NCI-H774 (cell line): Measurements from ENCODE around the gene PLA2G4F.

Experiments
- DNase-seq: peaks from one replicate; lab custom pipeline; 2025; lab: John Stamatoyannopoulos, UW

The PLA2G4F gene, protein sequence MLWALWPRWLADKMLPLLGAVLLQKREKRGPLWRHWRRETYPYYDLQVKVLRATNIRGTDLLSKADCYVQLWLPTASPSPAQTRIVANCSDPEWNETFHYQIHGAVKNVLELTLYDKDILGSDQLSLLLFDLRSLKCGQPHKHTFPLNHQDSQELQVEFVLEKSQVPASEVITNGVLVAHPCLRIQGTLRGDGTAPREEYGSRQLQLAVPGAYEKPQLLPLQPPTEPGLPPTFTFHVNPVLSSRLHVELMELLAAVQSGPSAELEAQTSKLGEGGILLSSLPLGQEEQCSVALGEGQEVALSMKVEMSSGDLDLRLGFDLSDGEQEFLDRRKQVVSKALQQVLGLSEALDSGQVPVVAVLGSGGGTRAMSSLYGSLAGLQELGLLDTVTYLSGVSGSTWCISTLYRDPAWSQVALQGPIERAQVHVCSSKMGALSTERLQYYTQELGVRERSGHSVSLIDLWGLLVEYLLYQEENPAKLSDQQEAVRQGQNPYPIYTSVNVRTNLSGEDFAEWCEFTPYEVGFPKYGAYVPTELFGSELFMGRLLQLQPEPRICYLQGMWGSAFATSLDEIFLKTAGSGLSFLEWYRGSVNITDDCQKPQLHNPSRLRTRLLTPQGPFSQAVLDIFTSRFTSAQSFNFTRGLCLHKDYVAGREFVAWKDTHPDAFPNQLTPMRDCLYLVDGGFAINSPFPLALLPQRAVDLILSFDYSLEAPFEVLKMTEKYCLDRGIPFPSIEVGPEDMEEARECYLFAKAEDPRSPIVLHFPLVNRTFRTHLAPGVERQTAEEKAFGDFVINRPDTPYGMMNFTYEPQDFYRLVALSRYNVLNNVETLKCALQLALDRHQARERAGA

DNA sequence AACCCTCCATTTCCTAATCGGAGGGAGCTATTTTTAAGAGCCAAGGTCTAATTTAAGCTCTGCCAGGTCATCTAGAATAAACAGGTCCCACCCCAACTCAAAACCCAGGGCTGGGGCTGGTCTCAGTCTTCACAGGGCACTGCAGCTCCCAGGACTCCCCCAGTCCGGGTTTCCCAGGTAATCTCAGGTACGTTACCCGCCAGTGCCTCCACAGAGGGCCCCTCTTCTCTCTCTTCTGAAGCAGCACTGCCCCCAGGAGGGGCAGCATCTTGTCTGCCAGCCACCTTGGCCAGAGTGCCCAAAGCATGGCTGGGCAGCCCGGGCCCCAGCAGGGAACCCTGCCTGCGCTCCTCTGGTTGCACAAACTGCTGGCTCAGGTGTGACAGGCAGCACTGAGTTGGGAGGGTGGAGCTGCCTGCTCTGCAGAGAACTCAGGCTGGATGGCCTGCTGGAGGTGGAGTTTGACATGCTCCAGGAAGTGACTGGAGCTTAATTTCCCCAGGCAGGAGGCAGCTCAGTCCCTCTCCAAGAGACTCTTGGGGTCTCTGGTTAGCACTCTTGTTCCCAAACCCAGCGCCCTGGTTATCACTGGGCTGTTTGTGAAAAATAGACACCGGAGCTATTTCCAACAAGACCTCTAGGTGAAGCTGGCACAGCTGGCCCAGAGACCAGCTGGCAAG, at the start of gene PLA2G4F:
PLA2G4F (minus strand) TSS at position 394 of the 680 bp plus-strand sequence; CDS start at position 307, 87 bp downstream.
- DNase-seq = peak; percentile 37

DNA sequence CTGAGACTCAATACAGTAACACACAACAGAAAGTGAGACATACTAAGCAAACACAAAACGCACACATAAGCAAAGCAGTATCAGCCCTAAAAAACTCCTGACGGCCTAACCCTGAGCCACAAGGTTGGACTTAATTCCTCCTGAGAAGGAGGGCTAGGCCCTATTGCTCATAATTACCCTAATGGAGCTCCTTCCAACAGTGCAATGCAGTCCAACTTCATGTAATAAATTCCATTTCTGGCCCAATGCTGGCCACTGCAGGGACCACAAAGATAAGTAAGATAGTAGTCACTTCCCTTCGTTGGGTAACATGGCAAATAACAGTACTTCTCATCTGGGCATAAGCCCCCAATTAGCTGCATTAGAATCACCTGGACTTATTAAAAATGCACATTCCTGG, 47.5 kb upstream of the PLA2G4F start:
- DNase-seq = no peak

GRCh38 chr15:42202653-42203052, 46.2 kb upstream of the PLA2G4F start:
- DNase-seq = no peak

- DNase-seq = no peak
These were observed 45.4 kb upstream of the PLA2G4F start for GRCh38 chr15:42201801-42202200.

- no peak for DNase-seq
These were observed 42.7 kb upstream of the PLA2G4F start for GRCh38 chr15:42199126-42199525.

DNA sequence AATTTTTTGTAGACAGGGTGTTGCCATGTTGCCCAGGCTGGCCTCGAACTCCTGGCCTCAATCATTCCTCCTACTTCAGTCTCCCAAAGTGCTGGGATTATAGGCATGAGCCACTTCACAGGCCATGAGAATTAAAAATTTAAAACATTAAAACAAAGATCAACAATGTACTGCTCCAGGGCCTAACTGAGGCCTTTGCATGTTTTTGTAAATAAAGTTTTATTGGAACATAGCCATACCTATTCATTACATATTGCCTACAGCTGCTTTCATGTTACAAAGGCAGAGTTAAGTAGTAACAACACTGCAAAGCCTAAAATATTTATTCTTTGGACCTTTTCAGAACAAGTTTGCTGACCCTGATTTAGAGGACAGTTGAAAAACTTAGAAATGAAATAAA, 42.1 kb upstream of the PLA2G4F start:
- DNase-seq = no peak

- DNase-seq = no peak
These were observed 38.1 kb upstream of the PLA2G4F start for GRCh38 chr15:42194513-42194912.

GRCh38 chr15:42193383-42193782, 36.9 kb upstream of the PLA2G4F start:
- DNase-seq = no peak

GRCh38 chr15:42191610-42192346, 35.3 kb upstream of the PLA2G4F start:
- DNase-seq = no peak

DNA sequence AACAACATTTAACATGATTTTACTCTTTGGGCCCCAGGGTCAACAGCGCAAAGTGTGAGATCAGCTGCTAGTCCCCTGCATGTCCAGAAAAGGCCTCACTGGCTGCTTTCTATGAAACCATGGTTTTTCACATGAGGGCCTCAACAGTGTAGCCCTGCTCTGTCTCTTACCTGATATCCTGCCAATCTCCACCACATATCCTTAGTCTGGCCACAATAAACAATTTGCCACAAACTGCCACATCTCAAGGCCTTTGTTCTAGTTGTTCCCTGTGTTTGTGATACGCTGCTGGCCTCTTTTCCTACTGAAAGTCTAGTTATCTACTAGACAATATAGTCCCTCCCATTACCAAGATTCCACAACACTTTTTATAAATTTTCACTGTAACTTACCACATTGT, 33.9 kb upstream of the PLA2G4F start:
- DNase-seq = no peak

DNA sequence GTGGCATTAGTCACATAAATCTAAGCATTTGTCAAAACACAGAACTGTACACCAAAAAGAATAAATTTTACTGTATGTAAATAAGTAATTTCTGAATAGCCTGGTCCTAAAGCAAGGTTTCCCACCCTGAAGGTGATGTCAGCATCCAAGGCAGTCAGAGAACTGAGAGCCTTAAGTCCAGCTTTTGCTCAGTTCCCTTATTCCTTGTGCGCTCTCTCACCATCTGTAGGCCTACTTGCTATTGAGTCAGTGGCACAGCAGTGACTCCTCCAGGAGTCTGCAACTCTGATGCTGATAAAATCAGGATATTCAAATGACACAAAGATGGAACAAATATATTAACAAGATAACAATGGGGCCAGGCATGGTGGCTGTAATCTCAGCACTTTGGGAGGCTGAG, 29.4 kb upstream of the PLA2G4F start:
- no peak for DNase-seq

GRCh38 chr15:42184736-42185135, 28.3 kb upstream of the PLA2G4F start:
- DNase-seq = no peak

GRCh38 chr15:42184296-42184695, 27.9 kb upstream of the PLA2G4F start:
- no peak for DNase-seq

DNA sequence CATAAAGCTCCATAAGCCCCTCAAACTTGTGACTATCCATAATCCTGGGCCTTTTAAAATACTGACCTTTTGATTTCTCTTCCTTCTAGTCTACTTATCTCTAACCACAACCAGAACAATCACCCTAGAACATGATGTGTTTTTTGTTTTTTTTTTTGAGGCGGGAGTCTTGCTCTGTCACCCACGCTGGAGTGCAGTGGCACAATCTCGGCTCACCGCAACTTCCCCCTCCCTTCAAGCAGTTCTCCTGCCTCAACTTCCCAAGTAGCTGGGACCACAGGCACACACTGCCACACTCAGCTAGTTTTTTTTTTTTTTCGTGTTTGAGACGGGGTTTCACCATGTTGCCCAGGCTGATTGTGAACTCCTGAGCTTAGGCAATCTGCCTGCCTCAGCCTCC, 26.5 kb upstream of the PLA2G4F start:
- DNase-seq = no peak

- no peak for DNase-seq
These were observed 26.0 kb upstream of the PLA2G4F start for GRCh38 chr15:42182328-42182886.

GRCh38 chr15:42178056-42178455, 21.6 kb upstream of the PLA2G4F start:
- no peak for DNase-seq

DNA sequence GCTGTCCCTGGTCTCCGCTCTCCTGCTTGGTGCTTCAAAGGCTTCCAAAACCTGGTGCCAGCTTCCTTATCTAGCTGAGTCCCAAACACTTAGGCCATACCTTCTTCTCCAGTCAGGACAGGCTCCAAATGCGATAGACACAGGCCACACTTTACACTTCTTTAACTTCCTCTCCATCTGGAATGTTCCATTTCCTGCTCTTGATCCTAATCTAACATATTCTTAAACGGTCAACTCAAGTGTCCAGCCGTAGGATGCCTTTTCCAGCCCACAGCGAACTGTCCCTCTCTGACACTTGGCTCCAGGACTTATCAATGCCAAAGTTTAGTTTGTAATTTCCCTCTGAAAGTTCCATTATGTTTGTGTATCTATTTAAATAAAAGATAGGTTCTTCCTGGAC, 19.2 kb upstream of the PLA2G4F start:
- no peak for DNase-seq

GRCh38 chr15:42172475-42172874, 16.0 kb upstream of the PLA2G4F start:
- DNase-seq = no peak

- no peak for DNase-seq
These were observed 15.4 kb upstream of the PLA2G4F start for GRCh38 chr15:42171795-42172194.

DNA sequence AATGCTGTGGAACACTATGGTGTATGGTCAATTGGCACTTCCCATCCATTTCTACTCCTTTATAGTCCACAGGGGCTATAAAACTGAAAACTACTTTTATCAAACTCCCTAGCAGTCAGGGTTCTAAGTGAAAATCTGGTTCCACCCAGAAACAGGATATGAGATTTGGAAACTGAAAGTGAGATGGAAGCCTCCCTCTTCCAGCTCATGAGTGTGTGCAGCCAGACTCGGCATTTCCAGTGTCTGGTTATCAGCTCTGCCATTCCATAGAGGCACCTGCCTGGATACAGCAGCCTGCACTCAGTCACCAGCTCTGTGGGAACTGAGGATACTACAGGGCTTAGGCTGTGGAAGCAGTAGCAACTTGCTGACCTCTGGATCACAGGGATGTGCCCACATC, 14.7 kb upstream of the PLA2G4F start:
- no peak for DNase-seq

DNA sequence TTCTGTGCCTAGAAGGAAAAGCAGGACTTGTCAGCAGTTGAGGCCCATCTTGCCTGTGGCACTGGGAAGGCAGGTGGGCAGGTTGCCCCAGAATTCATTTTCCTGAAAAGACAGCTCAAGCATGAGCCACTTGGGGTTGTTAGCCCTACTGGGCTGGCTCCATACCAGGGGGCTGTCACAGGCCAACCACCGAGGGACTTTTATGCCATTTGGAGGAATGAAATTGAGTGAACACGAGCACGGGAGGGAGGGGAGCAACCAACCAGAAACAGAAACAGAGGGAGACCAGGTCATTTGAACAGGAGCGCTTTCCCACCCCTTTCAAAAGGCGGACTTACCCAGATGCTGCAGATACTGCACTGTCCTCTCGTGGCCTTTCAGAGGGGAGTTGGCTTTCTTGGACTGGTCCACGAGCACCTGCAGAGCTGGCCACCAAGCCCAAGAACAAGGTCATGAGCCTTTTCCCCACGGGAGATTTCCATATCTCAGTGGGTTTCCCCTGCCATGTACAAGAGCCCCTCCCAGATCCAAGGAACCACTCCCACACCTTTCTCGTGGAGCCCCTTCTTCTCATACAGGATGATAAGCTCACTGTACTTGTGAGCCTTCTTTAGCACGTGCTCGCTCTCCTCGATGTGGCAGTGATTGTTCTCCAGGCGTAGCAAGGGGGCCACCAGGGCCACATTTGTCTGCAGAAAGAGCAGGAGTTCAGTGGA, 9.9 kb upstream of the PLA2G4F start:
- DNase-seq = no peak
